Measurements from ENCODE around the gene PLA2G2F. TPM values are rescaled to one million over a fixed set of nuclear protein-coding genes. Genes with fewer than 3 reads are reported as not detected.

Gene PLA2G2F
- total RNA-seq, 6 experiments from 2014 or later = not detected

- no peak for TF ChIP-seq CTCF (IDR thresholded peaks at IDR 0.05)
- DNase-seq = no peak
- Mint-ChIP-seq H3K36me3 (ENCODE audit: low read depth) (no peaks in the 10 kb centered on the region), H3K4me3 (no peak overlapping the region), H3K4me1 (ENCODE audit: low read depth) (no peaks in the 10 kb centered on the region), H3K9me3 (peaks cover 7% of the 10 kb centered on the region; the same call in 1 of the 2 replicates), H3K27ac (no peak overlapping the region), H3K27me3 (ENCODE audit: insufficient read depth) (peaks cover 35% of the 10 kb centered on the region)
These were observed 28.0 kb downstream of the PLA2G2F start for GRCh38 chr1:20167126-20167525.

- TF ChIP-seq CTCF (IDR thresholded peaks at IDR 0.05) = no peak
- no peak overlapping the region for H3K4me3 Mint-ChIP-seq
- no peaks in the 10 kb centered on the region for H3K9me3 Mint-ChIP-seq
These were observed 29.7 kb downstream of the PLA2G2F start for GRCh38 chr1:20168564-20169491.

GRCh38 chr1:20169932-20170331 is 30.8 kb downstream of the PLA2G2F start:
- Mint-ChIP-seq H3K9me3 (no peaks in the 10 kb centered on the region), H3K27me3 (ENCODE audit: insufficient read depth) (peaks cover 39% of the 10 kb centered on the region), H3K4me3 (no peak overlapping the region), H3K27ac (no peak overlapping the region), H3K36me3 (ENCODE audit: low read depth) (no peaks in the 10 kb centered on the region), H3K4me1 (ENCODE audit: low read depth) (no peaks in the 10 kb centered on the region)
- no peak for DNase-seq
- TF ChIP-seq CTCF (IDR thresholded peaks at IDR 0.05) = no peak

More at GRCh38 chr1:20168564-20169491, 29.7 kb downstream of the PLA2G2F start:
- Mint-ChIP-seq H3K27me3 (ENCODE audit: insufficient read depth) (peaks cover 34% of the 10 kb centered on the region), H3K27ac (no peak overlapping the region), H3K4me1 (ENCODE audit: low read depth) (no peaks in the 10 kb centered on the region), H3K36me3 (ENCODE audit: low read depth) (no peaks in the 10 kb centered on the region)
- no peak for DNase-seq

- H3K36me3 Mint-ChIP-seq (ENCODE audit: low read depth) = no peaks in the 10 kb centered on the region
- no peak for DNase-seq
- no peaks in the 10 kb centered on the region for H3K4me1 Mint-ChIP-seq (ENCODE audit: low read depth)
- H3K27ac Mint-ChIP-seq = no peak overlapping the region
- H3K9me3 Mint-ChIP-seq = no peaks in the 10 kb centered on the region
- no peak for TF ChIP-seq CTCF (IDR thresholded peaks at IDR 0.05)
- peaks cover 38% of the 10 kb centered on the region for H3K27me3 Mint-ChIP-seq (ENCODE audit: insufficient read depth)
- no peak overlapping the region for H3K4me3 Mint-ChIP-seq
These were observed 33.0 kb downstream of the PLA2G2F start for GRCh38 chr1:20172033-20172590.

GRCh38 chr1:20174937-20175666 is 36.0 kb downstream of the PLA2G2F start:
- H3K9me3 Mint-ChIP-seq = no peaks in the 10 kb centered on the region; the same call in 1 of the 2 replicates
- no peak overlapping the region for H3K27ac Mint-ChIP-seq
- DNase-seq = no peak
- H3K36me3 Mint-ChIP-seq (ENCODE audit: low read depth) = peaks cover 3% of the 10 kb centered on the region
- no peak overlapping the region for H3K4me3 Mint-ChIP-seq
- TF ChIP-seq CTCF (IDR thresholded peaks at IDR 0.05) = no peak
- H3K27me3 Mint-ChIP-seq (ENCODE audit: insufficient read depth) = peaks cover 24% of the 10 kb centered on the region
- H3K4me1 Mint-ChIP-seq (ENCODE audit: low read depth) = no peaks in the 10 kb centered on the region
